GDM1 (cell line): Measurements from ENCODE around the gene CLIC3.

Experiments
- DNase-seq: peaks from one replicate; lab custom pipeline; 2025; lab: John Stamatoyannopoulos, UW

The CLIC3 gene

GRCh38 chr9:136964171-136964689, 32.1 kb downstream of the CLIC3 start:
- DNase-seq, result no peak

- DNase-seq, result no peak
Observed at GRCh38 chr9:136963751-136964150, 32.6 kb downstream of the CLIC3 start.

GRCh38 chr9:136963341-136963740, 33.0 kb downstream of the CLIC3 start:
- no peak for DNase-seq

DNA sequence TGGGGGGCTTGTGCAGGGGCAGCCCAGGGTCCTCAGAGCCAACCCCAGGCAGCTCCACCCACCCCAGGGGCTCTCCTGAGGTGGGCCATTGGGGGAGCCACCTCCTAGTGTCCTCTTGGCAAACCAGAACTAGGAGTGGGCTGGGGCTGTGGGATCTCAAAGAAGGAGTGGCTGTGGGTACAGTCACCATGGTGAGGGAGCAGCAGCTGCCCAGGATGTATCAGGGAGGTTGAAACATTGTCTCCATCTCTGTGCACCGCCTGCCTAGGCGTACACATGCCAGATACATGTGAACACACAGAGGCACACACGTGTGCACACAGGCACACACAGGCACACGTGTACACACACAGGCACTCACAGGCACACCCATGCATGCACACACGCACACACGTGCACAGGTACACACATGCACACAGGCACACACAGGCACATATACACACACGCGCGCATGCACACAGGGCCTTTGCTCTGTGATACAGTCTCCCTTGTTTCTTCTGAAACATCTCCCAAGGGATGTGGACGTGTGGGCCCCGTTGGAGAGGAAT, 33.6 kb downstream of the CLIC3 start:
- no peak for DNase-seq

DNA sequence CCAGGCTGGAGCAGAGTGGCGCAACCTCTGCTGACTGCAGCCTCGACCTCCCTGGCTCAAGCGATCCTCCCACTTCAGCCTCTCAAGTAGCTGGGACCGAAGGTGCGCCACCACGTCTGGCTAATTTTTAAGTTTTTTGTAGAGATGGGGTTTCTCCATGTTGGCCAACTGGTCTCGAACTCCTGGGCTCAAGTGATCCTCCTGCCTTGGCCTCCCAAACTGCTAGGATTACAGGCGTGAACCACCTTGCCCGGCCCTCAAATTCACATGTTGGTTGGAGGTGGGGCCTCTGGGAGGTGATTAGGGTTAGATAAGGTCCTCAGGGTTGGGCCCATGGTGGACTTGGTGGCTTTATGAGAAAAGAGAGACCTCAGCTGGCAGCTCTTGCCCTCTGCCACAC, 34.2 kb downstream of the CLIC3 start:
- no peak for DNase-seq

DNA sequence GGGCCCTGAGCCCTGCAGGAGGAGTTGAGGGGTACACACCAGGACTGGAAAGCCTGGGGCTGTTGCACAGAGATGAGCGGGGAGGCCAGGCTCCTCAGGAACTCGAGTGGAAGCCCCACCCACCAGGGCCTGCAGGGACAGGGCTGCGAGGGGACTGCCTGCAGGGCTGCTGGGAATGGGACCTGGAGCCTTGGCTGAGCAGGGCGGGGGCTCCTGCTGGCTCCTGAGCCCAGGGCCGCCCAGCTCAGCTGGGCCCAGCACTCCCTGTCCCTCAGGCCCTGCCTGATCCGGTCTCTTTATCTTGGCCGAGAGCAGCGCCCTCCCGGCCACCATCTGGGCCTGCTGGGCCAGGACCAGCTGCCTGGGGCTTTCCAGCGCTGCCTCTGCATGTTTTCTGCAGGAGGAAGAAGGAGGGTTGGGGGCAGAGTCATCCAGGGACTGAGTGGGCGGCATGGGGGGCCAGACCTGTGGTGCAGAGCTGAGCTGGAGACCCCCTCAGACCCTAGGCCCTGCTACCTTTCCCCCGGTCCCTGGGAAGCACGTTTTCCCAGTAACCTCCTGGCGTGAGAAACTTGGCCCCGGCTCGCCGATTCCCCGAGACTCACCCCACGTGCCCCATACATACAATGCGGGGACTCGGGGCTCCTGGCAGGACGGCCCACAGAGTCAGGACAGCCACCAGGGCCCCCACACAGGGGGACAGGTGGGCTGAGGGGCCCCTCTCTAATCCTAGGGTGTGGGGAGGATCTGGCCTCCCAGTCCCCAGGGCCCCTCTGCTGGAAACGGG, 34.9 kb downstream of the CLIC3 start:
- no peak for DNase-seq

DNA sequence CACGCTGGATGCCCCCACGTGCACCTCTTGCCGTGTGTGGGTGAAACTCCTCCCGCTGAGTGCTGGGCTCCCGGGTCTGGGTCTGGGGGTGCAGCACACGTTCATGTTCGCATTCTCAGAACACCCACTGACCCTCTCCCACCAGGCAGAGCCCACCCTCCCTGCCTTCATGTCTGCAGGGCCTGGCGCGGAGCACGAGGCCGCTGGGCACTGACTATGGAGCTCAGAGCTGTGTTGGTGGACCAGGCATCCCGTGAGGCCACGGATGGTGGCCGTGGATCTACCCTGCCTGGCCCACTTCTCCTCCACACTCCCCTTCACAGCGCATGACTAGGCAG, 35.5 kb downstream of the CLIC3 start:
- no peak for DNase-seq

DNA sequence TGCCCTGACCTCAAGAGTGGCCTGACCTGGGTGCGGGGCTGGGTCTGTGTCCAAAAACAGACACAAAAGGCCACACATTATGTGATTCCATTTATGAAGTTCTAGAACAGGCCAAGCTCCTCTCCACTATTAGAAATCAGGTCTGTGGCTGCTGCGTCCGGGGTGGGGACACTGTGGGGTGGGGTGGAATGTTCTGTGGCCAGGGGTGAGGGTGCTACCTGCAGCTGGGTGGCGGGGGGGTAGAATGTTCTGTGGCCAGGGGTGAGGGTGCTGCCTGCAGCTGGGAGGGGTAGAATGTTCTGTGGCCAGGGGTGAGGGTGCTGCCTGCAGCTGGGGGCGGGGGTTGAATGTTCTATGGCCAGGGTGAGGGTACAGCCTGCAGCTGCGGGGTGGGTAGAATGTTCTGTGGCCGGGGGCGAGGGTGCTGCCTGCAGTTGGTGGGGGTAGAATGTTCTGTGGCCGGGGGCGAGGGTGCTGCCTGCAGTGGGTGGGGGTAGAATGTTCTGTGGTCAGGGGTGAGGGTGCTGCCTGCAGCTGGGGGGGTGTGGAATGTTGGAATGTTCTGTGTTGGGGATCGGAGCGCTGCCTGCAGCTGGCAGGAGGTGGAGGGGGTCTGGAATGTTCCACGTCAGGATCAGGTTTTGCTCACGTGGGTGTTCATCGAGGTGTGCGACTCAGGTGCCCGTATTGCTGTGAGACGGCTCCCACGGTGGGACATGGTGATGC, 36.0 kb downstream of the CLIC3 start:
- DNase-seq, result no peak

DNA sequence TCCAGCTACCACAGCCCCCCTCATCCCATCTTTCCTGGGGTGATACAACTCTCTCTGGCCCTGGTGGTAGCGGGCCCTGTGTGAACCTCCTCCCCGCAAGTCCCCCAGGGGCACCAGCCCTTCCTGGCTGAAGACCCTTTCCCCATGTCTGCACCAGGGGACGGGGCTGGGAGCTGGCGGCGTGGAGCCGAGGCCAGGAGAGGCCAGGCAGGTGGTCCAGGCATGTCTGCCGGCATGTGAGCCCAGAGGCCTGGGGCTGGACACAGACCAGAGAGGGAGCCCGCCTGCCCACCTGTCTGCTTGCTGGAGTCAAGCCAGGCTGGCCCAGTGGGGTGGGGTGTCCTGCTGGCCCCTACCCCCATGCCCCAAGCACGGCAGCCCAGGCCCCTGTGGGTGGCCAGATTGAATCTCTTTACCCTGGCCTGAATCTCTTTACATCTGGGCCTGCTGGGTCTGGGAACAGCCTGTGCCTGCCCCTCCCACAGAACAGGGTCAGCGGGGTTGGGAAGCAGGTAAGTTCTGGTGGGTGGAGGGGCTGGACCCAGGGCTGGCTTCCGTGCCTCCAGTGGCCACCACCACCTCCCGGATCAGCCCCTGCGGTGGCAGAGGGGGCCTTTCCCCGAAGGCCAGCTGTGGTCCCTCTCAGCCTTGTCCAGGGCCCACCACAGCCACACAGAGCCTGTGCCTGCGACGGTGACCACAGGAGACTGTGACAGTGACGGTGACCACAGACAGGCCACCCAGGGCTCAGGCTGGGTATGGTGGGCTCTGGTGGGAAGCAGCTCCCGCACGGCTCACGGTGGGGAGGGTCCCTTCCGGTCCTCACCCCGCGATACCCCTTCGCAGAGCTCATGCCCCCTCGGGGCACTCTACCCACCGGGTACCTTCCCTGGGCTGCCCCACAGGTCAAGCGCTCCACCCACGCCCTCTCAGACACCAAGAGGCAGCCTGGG, 37.2 kb downstream of the CLIC3 start:
- no peak for DNase-seq

DNA sequence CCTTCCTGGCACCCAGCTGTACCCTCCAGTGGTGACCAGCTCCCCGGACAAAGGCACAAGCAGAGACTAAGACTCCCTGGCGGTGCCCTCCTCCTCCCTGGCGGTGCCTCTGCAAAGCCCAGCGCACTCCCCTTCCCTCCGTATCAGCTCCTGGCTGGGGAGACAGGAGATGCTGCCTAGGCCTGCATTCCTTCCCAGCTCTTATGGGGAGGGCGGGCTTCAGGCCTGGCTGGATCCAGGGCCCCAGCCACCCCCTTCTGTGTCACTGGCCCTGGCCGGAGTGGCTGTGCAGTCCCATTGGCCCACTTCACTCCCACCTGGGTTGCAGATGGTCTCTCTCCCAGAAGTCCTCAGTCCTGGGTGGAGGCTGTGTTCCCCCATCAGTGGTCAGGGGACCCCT, 37.9 kb downstream of the CLIC3 start:
- DNase-seq, result no peak

DNA sequence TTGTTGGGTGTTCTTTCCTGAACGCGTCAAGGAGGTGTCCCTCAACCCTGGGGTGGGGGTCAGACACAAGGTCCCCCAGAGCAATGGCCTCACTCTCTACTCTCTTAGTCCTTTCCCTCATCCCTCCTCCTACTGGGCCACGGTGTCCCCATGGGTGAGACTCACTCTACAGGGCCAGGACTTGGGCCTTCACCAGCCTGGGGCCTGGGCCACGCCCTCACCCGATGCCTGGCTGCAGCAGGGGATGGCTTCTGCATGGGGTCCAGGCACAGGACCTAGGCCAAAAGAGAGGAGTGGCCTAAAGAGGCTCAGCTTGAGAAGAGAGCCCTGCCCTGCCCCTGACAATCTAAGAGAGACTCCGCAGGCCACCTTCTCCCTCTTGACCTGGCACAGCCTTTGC, 38.5 kb downstream of the CLIC3 start:
- no peak for DNase-seq

- no peak for DNase-seq
Observed at GRCh38 chr9:136957461-136957860, 38.9 kb downstream of the CLIC3 start.

GRCh38 chr9:136956604-136957003, 39.8 kb downstream of the CLIC3 start:
- DNase-seq, result no peak

- no peak for DNase-seq
Observed at GRCh38 chr9:136955943-136956335, 40.4 kb downstream of the CLIC3 start.

DNA sequence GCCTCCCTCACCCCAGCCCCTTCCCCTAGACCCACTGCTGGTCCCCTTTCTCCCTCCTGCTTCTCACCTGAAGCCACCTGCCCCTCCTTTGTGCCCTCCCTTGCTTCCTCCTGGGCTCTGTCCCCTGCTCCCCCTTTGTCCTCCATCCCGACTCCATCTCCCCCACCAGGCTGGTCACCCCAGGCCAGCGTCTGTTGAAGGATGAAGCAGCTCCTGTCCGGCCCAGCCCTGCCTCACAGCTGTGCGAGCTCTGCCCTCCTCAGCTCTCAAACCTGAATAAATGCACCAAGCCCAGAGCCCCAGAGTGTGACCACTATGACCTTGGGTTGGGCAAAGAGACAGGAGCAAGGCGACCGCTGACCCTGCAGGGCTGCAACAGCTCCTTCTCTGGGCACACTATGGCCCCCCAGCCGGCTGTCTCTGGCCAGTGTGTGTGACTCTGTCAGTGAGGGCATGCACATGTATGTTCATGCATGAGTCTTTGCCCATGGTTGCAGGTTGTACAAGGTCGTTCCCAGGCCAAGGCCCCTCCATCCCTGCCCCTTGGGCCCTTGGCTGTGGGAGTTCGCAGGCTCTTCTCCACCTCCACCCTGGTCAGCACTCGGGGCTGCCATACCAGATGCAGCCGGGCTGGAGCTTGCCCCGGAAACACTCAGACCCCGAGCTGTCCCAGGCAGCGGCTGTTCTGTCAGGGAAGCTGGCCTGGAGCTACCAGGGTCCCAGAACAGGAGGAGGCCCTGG, 41.0 kb downstream of the CLIC3 start:
- no peak for DNase-seq

- DNase-seq, result no peak
Observed at GRCh38 chr9:136954270-136955083, 41.9 kb downstream of the CLIC3 start.

- DNase-seq, result no peak
Observed at GRCh38 chr9:136953771-136954269, 42.5 kb downstream of the CLIC3 start.

DNA sequence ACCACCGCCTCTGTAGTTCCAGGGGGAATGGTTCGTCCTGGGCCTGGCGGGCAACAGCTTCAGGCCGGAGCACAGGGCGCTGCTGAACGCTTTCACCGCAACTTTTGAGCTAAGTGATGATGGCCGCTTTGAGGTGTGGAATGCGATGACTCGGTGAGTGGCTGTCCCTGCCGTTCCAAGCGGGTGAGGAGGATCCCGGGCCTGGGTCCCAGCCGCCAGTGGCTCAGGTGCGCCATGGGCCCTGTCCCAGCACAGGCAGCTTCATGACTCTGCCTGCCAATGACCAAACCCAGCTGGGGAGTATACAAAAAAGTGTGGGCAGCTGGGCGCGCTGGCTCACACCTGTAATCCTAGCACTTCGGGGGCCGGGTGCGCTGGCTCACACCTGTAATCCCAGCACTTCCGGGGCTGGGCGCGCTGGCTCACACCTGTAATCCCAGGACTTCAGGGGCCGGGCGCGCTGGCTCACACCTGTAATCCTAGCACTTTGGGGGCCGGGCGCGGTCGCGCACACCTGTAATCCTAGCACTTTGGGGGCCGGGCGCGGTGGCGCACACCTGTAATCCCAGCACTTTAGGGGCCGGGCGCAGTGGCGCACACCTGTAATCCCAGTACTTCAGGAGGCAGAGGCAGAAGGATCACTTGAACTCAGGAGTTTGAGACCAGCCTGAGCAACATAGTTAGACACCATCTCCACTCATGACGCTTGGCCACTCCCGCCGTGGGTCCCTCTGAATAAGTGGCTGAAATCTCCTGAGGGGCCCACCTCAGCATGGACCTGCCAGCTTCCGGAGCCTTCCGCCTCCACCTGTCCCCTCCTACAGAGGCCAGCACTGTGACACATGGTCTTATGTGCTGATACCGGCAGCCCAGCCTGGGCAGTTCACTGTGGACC, 43.2 kb downstream of the CLIC3 start:
- no peak for DNase-seq

- DNase-seq, result no peak
Observed at GRCh38 chr9:136952321-136952850, 44.0 kb downstream of the CLIC3 start.
